KOPT-K1 (cell line): Measurements from ENCODE around the gene ADCY4.
"Not testable (repeated sequence)": the region's sequence is repeated elsewhere in the genome, so short reads cannot be mapped to it uniquely, and the experiment has no call there.

Experiments
- H3K27ac ChIP-seq: fragments of 200-600 bp; sonication (generic); 2 replicates; pipeline ENCODE4 v1.5.1; 2016; ENCODE audit warnings: antibody characterized with exemption, mild to moderate bottlenecking, low read depth, low read length; ENCODE audit not compliant: poor library complexity, severe bottlenecking
- H3K36me3 ChIP-seq: fragments of 200-600 bp; sonication (generic); 2 replicates; pipeline ENCODE4 v1.5.1; 2017; ENCODE audit warnings: antibody characterized with exemption, mild to moderate bottlenecking, low read length, moderate library complexity; ENCODE audit not compliant: insufficient read depth
- H3K9me3 ChIP-seq: fragments of 200-600 bp; sonication (generic); 2 replicates; pipeline ENCODE4 v1.5.1; 2017; ENCODE audit warnings: antibody characterized with exemption, low read length, mild to moderate bottlenecking; ENCODE audit not compliant: insufficient read depth, poor library complexity, severe bottlenecking

ADCY4 gene

GRCh38 chr14:24355009-24355408 is 20.1 kb upstream of the ADCY4 start:
- no peak overlapping the region for H3K27ac ChIP-seq
- H3K9me3 ChIP-seq, result peaks cover 7% of the 10 kb centered on the region
- no peaks in the 10 kb centered on the region for H3K36me3 ChIP-seq

- not testable (repeated sequence) for H3K9me3 ChIP-seq, H3K36me3 ChIP-seq, H3K27ac ChIP-seq
Observed at GRCh38 chr14:24354482-24354825, 19.6 kb upstream of the ADCY4 start.

GRCh38 chr14:24353559-24354481 is 18.9 kb upstream of the ADCY4 start:
- Histone ChIP-seq H3K27ac (no peak overlapping the region), H3K9me3 (no peaks in the 10 kb centered on the region)

GRCh38 chr14:24351517-24351916 is 16.6 kb upstream of the ADCY4 start:
- Histone ChIP-seq H3K36me3 (no peaks in the 10 kb centered on the region), H3K27ac (no peak overlapping the region), H3K9me3 (no peaks in the 10 kb centered on the region)

More at GRCh38 chr14:24353559-24354481, 18.9 kb upstream of the ADCY4 start:
- no peaks in the 10 kb centered on the region for H3K36me3 ChIP-seq

- Histone ChIP-seq H3K36me3 (no peaks in the 10 kb centered on the region), H3K27ac (no peak overlapping the region), H3K9me3 (no peaks in the 10 kb centered on the region)
Observed at GRCh38 chr14:24349742-24350141, 14.9 kb upstream of the ADCY4 start.

GRCh38 chr14:24348186-24348585 is 13.3 kb upstream of the ADCY4 start:
- no peaks in the 10 kb centered on the region for H3K9me3 ChIP-seq
- no peaks in the 10 kb centered on the region for H3K36me3 ChIP-seq
- no peak overlapping the region for H3K27ac ChIP-seq

- Histone ChIP-seq H3K9me3 (no peaks in the 10 kb centered on the region), H3K27ac (no peak overlapping the region), H3K36me3 (no peaks in the 10 kb centered on the region)
Observed at GRCh38 chr14:24347134-24347533, 12.3 kb upstream of the ADCY4 start.

GRCh38 chr14:24343795-24344660 is 9.2 kb upstream of the ADCY4 start:
- H3K27ac ChIP-seq, result no peak overlapping the region
- H3K36me3 ChIP-seq, result no peaks in the 10 kb centered on the region
- H3K9me3 ChIP-seq, result no peaks in the 10 kb centered on the region

- Histone ChIP-seq H3K27ac (no peak overlapping the region), H3K9me3 (no peaks in the 10 kb centered on the region), H3K36me3 (no peaks in the 10 kb centered on the region)
Observed at GRCh38 chr14:24342889-24343288, 8.0 kb upstream of the ADCY4 start.

GRCh38 chr14:24340606-24341005 is 5.7 kb upstream of the ADCY4 start:
- Histone ChIP-seq H3K27ac (no peak overlapping the region), H3K9me3 (no peaks in the 10 kb centered on the region), H3K36me3 (no peaks in the 10 kb centered on the region)

- no peaks in the 10 kb centered on the region for H3K9me3 ChIP-seq
- no peak within 1 kb of the TSS for H3K27ac ChIP-seq
- no peaks in the 10 kb centered on the region for H3K36me3 ChIP-seq
Observed at GRCh38 chr14:24339284-24340151, 4.6 kb upstream of the ADCY4 start, which contains the start of gene RIPK3. Gene RIPK3, minus strand, starts transcription at chr14:24339991. Its CDS starts 165 bp downstream, at chr14:24339826.

- Histone ChIP-seq H3K27ac (no peak overlapping the region), H3K36me3 (no peaks in the 10 kb centered on the region), H3K9me3 (no peaks in the 10 kb centered on the region)
Observed at GRCh38 chr14:24338843-24339242, 4.0 kb upstream of the ADCY4 start.

- Histone ChIP-seq H3K36me3 (no peaks in the 10 kb centered on the region), H3K27ac (no peak overlapping the region)
Observed at GRCh38 chr14:24337824-24338175, 2.9 kb upstream of the ADCY4 start.

GRCh38 chr14:24337144-24337823 is 2.4 kb upstream of the ADCY4 start:
- H3K9me3 ChIP-seq, result no peaks in the 10 kb centered on the region
- H3K36me3 ChIP-seq, result no peaks in the 10 kb centered on the region
- H3K27ac ChIP-seq, result no peak overlapping the region

More at GRCh38 chr14:24337824-24338175, 2.9 kb upstream of the ADCY4 start:
- H3K9me3 ChIP-seq, result no peaks in the 10 kb centered on the region
